Left lung (tissue), 10 donors: ENCODE measurements around the gene NDUFAF4. TPM values are rescaled to one million over a fixed set of nuclear protein-coding genes. Genes with fewer than 3 reads are reported as not detected.

ENCODE experiments used
- ATAC-seq: fragments of 200-7000 bp; cut with Tn5 transposase; one replicate; pipeline ENCODE4 v1.9.1; 2020; ENCODE audit warnings: moderate library complexity
- DNase-seq, 4 donors: peaks; one replicate each; pipeline ENCODE4 v3.0.0-alpha.2; 2013 to 2020
- H3K27ac ChIP-seq, 2 donors: fragments of 200-600 bp; sonication (generic) in 1 of 2; one replicate each; pipeline versions ENCODE4 v1.5.0 to v1.8.0; 2020 to 2021
- H3K27me3 ChIP-seq, 2 donors: fragments of 200-600 bp; sonication (generic) in 1 of 2; one replicate each; pipeline versions ENCODE4 v1.5.0 to v1.8.0; 2020 to 2021
- H3K36me3 ChIP-seq, 2 donors: fragments of 200-600 bp; sonication (generic) in 1 of 2; one replicate each; pipeline versions ENCODE4 v1.5.0 to v1.8.0; 2020 to 2021
- H3K4me1 ChIP-seq, 2 donors: fragments of 200-600 bp; one replicate each; pipeline ENCODE4 v1.8.0; 2021
- H3K4me3 ChIP-seq, 2 donors: fragments of 200-600 bp; sonication (generic) in 1 of 2; one replicate each; pipeline versions ENCODE4 v1.5.0 to v1.8.0; 2020 to 2021; ENCODE audit warnings: mild to moderate bottlenecking in 1 of 2
- H3K9me3 ChIP-seq, 2 donors: fragments of 200-600 bp; sonication (generic) in 1 of 2; one replicate each; pipeline versions ENCODE4 v1.5.0 to v1.8.0; 2020 to 2021
- CTCF ChIP-seq, 2 donors: fragments of 200-600 bp; sonication (generic) in 1 of 2; IDR thresholded peaks; one replicate each; pipeline versions ENCODE4 v1.5.0 to v1.8.0; 2021; ENCODE audit warnings: antibody characterized with exemption in 2 of 2
- intact Hi-C, 2 donors: fragments of 100-400 bp; cut with DNase I; formaldehyde crosslinking; loops; one replicate each; pipeline versions ENCODE4 v1.11.2 to v1.14.2; 2022
- polyA plus RNA-seq, 6 donors: library from polyadenylated mRNA; unstranded; fragments of 120-200 nt; gene quantifications; one replicate each; pipeline ENCODE4 v1.2.1, GENCODE V29; 2013; ENCODE audit not compliant: insufficient read length in 6 of 6
- total RNA-seq, 2 donors: library from RNA; stranded (reverse); fragmentation: NEBNext Ultra II Directional; extraction: Animal tissue kit (Norgen Biotek cat#: 25700); gene quantifications; one replicate each; pipeline ENCODE4 v1.2.1, GENCODE V29; 2021
- donor health status: DM: no; HTN: yes; CAD: no.
- donor health status: DM: no; HTN: no; CAD: no.

Gene NDUFAF4
- total and polyA plus RNA-seq, 8 donors: 20.2 to 29.0 (median 25.5) TPM

- no peak for TF ChIP-seq CTCF (IDR thresholded peaks at IDR 0.05)
- Histone ChIP-seq H3K4me1 (no peaks in the 10 kb centered on the region), H3K27me3 (peaks cover 0 to 3% of the 10 kb centered on the region in 2 donors), H3K27ac (no peak overlapping the region), H3K36me3 (no peaks in the 10 kb centered on the region), H3K9me3 (no peaks in the 10 kb centered on the region), H3K4me3 (no peak overlapping the region)
- intact Hi-C loops: no loop called here
- ATAC-seq (peak; percentile 84), DNase-seq (no peak)
These were observed 9.8 kb upstream of the NDUFAF4 start for GRCh38 chr6:96907498-96907897.

- TF ChIP-seq CTCF (IDR thresholded peaks at IDR 0.05): no peak
- Histone ChIP-seq H3K4me1 (peaks cover 8 to 26% of the 10 kb centered on the region in 2 donors), H3K36me3 (peaks cover 0 to 1% of the 10 kb centered on the region in 2 donors), H3K9me3 (no peaks in the 10 kb centered on the region), H3K27me3 (no peaks in the 10 kb centered on the region), H3K27ac (no peak overlapping the region), H3K4me3 (no peak overlapping the region)
- DNase-seq: no peak
- intact Hi-C loops: no loop called here
- no peak for ATAC-seq
These were observed 3.2 kb upstream of the NDUFAF4 start for GRCh38 chr6:96900873-96901272.

- Histone ChIP-seq H3K27ac (no peak overlapping the region), H3K27me3 (no peaks in the 10 kb centered on the region), H3K9me3 (no peaks in the 10 kb centered on the region), H3K4me1 (peaks cover 8 to 30% of the 10 kb centered on the region in 2 donors), H3K36me3 (peaks cover 0 to 11% of the 10 kb centered on the region in 2 donors), H3K4me3 (no peak overlapping the region)
- ATAC-seq (no peak), DNase-seq (peak in 2 of 4 donors; percentile 29 to 42)
- no peak for TF ChIP-seq CTCF (IDR thresholded peaks at IDR 0.05)
- intact Hi-C loops: loop anchor here in 1 of 2 donors (5.0 kb wide), 1 partner anchor 158 kb away; no protein-coding TSS in a partner anchor
These were observed 1.8 kb upstream of the NDUFAF4 start for GRCh38 chr6:96899451-96899998.

- peak; percentile 17 for ATAC-seq
- no peaks in the 10 kb centered on the region for H3K9me3 ChIP-seq
- peaks cover 0 to 16% of the 10 kb centered on the region in 2 donors for H3K36me3 ChIP-seq
- intact Hi-C loops: loop anchor here in 1 of 2 donors (5.0 kb wide), 1 partner anchor 158 kb away; no protein-coding TSS in a partner anchor
- DNase-seq: peak in 1 of 4 donors; percentile 42
- no peaks in the 10 kb centered on the region for H3K27me3 ChIP-seq
- peaks cover 8 to 30% of the 10 kb centered on the region in 2 donors for H3K4me1 ChIP-seq
- peak overlapping the region; percentile 90 to 93 for H3K27ac ChIP-seq
- TF ChIP-seq CTCF (IDR thresholded peaks at IDR 0.05): peak in 1 of 2 donors; percentile 34
- H3K4me3 ChIP-seq: no peak overlapping the region
These were observed 1.3 kb upstream of the NDUFAF4 start for GRCh38 chr6:96899019-96899418.

- Histone ChIP-seq H3K4me3 (peak overlapping the region; percentile 80 to 96), H3K9me3 (no peaks in the 10 kb centered on the region), H3K27ac (peak overlapping the region; percentile 90 to 93), H3K27me3 (no peaks in the 10 kb centered on the region), H3K4me1 (peaks cover 8 to 30% of the 10 kb centered on the region in 2 donors), H3K36me3 (peaks cover 0 to 21% of the 10 kb centered on the region in 2 donors)
- ATAC-seq (peak; percentile 5), DNase-seq (peak in 1 of 4 donors; percentile 17)
- intact Hi-C loops: loop anchor here in 1 of 2 donors (5.0 kb wide), 1 partner anchor 159 kb away; no protein-coding TSS in a partner anchor
- TF ChIP-seq CTCF (IDR thresholded peaks at IDR 0.05): no peak
These were observed 655 bp upstream of the NDUFAF4 start for GRCh38 chr6:96898241-96898851.
